ENCODE data around the gene ABR. TPM values are rescaled to one million over a fixed set of nuclear protein-coding genes. Genes with fewer than 3 reads are reported as not detected.

ABR gene
- polyA plus RNA-seq, 1 donor from 2014 or later = 34.5 TPM

DNA sequence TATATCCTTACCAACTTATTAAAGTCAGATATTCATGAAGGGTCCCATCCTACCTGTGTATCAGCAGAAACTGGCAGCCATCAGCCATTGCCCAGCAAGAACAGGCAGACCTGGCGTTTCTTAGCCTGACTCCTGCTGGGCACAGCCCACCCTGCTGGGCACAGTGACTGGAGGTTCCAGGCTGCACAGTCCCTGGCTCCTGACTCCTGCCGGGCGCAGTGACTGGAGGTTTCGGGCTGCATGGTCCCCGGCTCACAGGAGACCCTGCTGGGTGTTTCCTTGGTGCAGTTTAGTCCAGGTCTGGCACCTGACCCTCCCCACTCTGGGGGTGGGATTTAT, 176.2 kb downstream of the ABR start:
- Histone ChIP-seq H3K9ac (ENCODE audit: low read length) (no peak overlapping the region), H3K9me3 (ENCODE audit: low read length) (no peaks in the 10 kb centered on the region), H3K27me3 (ENCODE audit: insufficient read depth, low read depth, low read length) (no peaks in the 10 kb centered on the region), H2AFZ (ENCODE audit: low read depth, low read length) (no peak overlapping the region), H3K4me3 (ENCODE audit: low read length) (no peak overlapping the region), H3K36me3 (ENCODE audit: insufficient read depth, low read length) (no peaks in the 10 kb centered on the region), H3K79me2 (replicated peaks; ENCODE audit: insufficient read depth, low read length) (no peaks in the 10 kb centered on the region), H3F3A (ENCODE audit: insufficient read depth, low read length, poor library complexity, severe bottlenecking) (no peaks in the 10 kb centered on the region), H4K20me1 (ENCODE audit: insufficient read depth) (no peaks in the 10 kb centered on the region), H3K27ac (ENCODE audit: low read length) (no peak overlapping the region), H3K9me2 (ENCODE audit: insufficient read depth, low read length) (no peaks in the 10 kb centered on the region), H3K4me2 (ENCODE audit: low read length) (no peak overlapping the region)
- TF ChIP-seq, protein P1, sequence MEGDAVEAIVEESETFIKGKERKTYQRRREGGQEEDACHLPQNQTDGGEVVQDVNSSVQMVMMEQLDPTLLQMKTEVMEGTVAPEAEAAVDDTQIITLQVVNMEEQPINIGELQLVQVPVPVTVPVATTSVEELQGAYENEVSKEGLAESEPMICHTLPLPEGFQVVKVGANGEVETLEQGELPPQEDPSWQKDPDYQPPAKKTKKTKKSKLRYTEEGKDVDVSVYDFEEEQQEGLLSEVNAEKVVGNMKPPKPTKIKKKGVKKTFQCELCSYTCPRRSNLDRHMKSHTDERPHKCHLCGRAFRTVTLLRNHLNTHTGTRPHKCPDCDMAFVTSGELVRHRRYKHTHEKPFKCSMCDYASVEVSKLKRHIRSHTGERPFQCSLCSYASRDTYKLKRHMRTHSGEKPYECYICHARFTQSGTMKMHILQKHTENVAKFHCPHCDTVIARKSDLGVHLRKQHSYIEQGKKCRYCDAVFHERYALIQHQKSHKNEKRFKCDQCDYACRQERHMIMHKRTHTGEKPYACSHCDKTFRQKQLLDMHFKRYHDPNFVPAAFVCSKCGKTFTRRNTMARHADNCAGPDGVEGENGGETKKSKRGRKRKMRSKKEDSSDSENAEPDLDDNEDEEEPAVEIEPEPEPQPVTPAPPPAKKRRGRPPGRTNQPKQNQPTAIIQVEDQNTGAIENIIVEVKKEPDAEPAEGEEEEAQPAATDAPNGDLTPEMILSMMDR (IDR thresholded peaks at IDR 0.05; ENCODE audit: poor library complexity, severe bottlenecking) = no peak
- TF ChIP-seq POLR2AphosphoS5 (IDR thresholded peaks at IDR 0.05) (no peak), MXI1 (conservative IDR thresholded peaks at IDR 0.05; ENCODE audit: poor library complexity, severe bottlenecking) (no peak), EP300 (conservative IDR thresholded peaks at IDR 0.05; ENCODE audit: poor library complexity, severe bottlenecking) (no peak), EZH2 (IDR thresholded peaks at IDR 0.05; ENCODE audit: borderline replicate concordance, insufficient read depth, low read length, poor library complexity, severe bottlenecking) (no peak)

DNA sequence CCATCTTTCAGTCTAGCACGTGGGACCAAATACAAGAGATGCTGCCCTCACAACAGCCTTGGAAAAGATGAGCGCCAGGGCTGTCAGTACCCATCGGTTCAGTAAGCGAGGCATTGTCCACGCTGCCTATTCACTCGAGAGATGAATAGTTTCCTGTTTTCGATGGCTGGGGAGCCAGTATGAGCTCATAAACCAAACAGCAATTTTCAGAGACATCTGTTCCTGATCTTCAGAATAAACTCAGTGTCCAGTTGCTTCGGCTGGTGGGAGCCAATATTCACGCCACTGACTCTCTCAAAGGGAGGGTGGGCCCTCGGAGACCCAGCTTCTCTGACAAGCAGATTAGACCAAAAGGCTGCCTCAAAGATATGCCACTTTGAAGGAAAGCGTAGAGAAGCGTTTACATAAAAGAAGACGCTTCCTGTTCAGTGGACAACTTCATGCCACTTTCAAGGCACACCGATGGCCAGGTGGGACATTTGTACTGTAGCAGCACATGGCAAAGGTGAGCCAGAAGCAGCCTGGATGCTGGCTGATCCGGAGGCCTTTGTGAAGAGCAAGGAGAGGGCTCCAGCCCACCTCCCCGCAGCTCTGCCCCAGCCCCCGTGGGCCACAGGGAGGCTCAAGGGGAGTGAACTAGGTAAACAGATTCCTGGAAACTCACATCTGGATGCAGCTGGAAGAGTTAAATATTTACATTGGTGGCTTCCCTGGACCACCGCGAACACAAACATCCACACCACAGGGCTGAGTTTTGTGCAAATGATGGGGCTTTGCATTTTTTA, 176.8 kb downstream of the ABR start:
- no peaks in the 10 kb centered on the region for H3K36me3 ChIP-seq (ENCODE audit: insufficient read depth, low read length)
- H3F3A ChIP-seq (ENCODE audit: insufficient read depth, low read length, poor library complexity, severe bottlenecking) = no peaks in the 10 kb centered on the region
- peaks cover 3% of the 10 kb centered on the region for H3K79me2 ChIP-seq (replicated peaks; ENCODE audit: insufficient read depth, low read length)
- no peak overlapping the region for H3K4me3 ChIP-seq (ENCODE audit: low read length)
- no peaks in the 10 kb centered on the region for H3K9me2 ChIP-seq (ENCODE audit: insufficient read depth, low read length)
- no peaks in the 10 kb centered on the region for H4K20me1 ChIP-seq (ENCODE audit: insufficient read depth)
- H3K27ac ChIP-seq (ENCODE audit: low read length) = no peak overlapping the region
- TF ChIP-seq MXI1 (conservative IDR thresholded peaks at IDR 0.05; ENCODE audit: poor library complexity, severe bottlenecking) (no peak), EP300 (conservative IDR thresholded peaks at IDR 0.05; ENCODE audit: poor library complexity, severe bottlenecking) (no peak), EZH2 (IDR thresholded peaks at IDR 0.05; ENCODE audit: borderline replicate concordance, insufficient read depth, low read length, poor library complexity, severe bottlenecking) (no peak), TAF1 (IDR thresholded peaks at IDR 0.05; ENCODE audit: low read depth) (no peak), SMC3 (conservative IDR thresholded peaks at IDR 0.05; ENCODE audit: poor library complexity) (no peak), POLR2AphosphoS5 (IDR thresholded peaks at IDR 0.05) (no peak), RAD21 (conservative IDR thresholded peaks at IDR 0.05) (no peak)
- TF ChIP-seq, protein P1 (IDR thresholded peaks at IDR 0.05; ENCODE audit: poor library complexity, severe bottlenecking) = no peak
- TF ChIP-seq, protein P2, sequence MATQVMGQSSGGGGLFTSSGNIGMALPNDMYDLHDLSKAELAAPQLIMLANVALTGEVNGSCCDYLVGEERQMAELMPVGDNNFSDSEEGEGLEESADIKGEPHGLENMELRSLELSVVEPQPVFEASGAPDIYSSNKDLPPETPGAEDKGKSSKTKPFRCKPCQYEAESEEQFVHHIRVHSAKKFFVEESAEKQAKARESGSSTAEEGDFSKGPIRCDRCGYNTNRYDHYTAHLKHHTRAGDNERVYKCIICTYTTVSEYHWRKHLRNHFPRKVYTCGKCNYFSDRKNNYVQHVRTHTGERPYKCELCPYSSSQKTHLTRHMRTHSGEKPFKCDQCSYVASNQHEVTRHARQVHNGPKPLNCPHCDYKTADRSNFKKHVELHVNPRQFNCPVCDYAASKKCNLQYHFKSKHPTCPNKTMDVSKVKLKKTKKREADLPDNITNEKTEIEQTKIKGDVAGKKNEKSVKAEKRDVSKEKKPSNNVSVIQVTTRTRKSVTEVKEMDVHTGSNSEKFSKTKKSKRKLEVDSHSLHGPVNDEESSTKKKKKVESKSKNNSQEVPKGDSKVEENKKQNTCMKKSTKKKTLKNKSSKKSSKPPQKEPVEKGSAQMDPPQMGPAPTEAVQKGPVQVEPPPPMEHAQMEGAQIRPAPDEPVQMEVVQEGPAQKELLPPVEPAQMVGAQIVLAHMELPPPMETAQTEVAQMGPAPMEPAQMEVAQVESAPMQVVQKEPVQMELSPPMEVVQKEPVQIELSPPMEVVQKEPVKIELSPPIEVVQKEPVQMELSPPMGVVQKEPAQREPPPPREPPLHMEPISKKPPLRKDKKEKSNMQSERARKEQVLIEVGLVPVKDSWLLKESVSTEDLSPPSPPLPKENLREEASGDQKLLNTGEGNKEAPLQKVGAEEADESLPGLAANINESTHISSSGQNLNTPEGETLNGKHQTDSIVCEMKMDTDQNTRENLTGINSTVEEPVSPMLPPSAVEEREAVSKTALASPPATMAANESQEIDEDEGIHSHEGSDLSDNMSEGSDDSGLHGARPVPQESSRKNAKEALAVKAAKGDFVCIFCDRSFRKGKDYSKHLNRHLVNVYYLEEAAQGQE (IDR thresholded peaks at IDR 0.05; ENCODE audit: borderline replicate concordance) = no peak
- no peaks in the 10 kb centered on the region for H3K9me3 ChIP-seq (ENCODE audit: low read length)
- H3K4me2 ChIP-seq (ENCODE audit: low read length) = no peak overlapping the region
- H3K9ac ChIP-seq (ENCODE audit: low read length) = no peak overlapping the region
- H2AFZ ChIP-seq (ENCODE audit: low read depth, low read length) = no peak overlapping the region
- H3K27me3 ChIP-seq (ENCODE audit: insufficient read depth, low read depth, low read length) = no peaks in the 10 kb centered on the region
